IMR-90 (cell line): ENCODE results near the gene NEAT1.

Source experiments
- BHLHE40 ChIP-seq: fragments of 150-350 bp; IDR thresholded peaks from 2 replicates; pipeline ENCODE4 v1.6.1; 2016; ENCODE audit warnings: mild to moderate bottlenecking, low read depth, low read length
- CHD1 ChIP-seq: IDR thresholded peaks from 2 replicates; pipeline ENCODE4 v1.6.1; 2012; ENCODE audit warnings: low read depth, low read length, improper control_type of control experiment
- FOS ChIP-seq: fragments of 150-350 bp; IDR thresholded peaks from 2 replicates; pipeline ENCODE4 v1.6.1; 2016; ENCODE audit warnings: low read depth, low read length
- MAFK ChIP-seq: IDR thresholded peaks from 2 replicates; pipeline ENCODE4 v1.6.1; 2012; ENCODE audit warnings: low read depth, low read length, improper control_type of control experiment
- MAZ ChIP-seq: IDR thresholded peaks from 2 replicates; pipeline ENCODE4 v1.6.1; 2012; ENCODE audit warnings: low read depth, mild to moderate bottlenecking, low read length, improper control_type of control experiment, moderate library complexity, borderline replicate concordance
- MXI1 ChIP-seq: IDR thresholded peaks from 2 replicates; pipeline ENCODE4 v1.6.1; 2012; ENCODE audit warnings: low read depth, mild to moderate bottlenecking, low read length, moderate library complexity, borderline replicate concordance
- NFE2L2 ChIP-seq: fragments of 150-350 bp; IDR thresholded peaks from 2 replicates; pipeline ENCODE4 v1.6.1; 2016; ENCODE audit warnings: low read depth, mild to moderate bottlenecking, low read length
- POLR2A ChIP-seq: IDR thresholded peaks from 2 replicates; pipeline ENCODE4 v1.6.1; 2012; ENCODE audit warnings: mild to moderate bottlenecking, low read depth, low read length
- RAD21 ChIP-seq: IDR thresholded peaks from 2 replicates; pipeline ENCODE4 v1.6.1; 2012; ENCODE audit warnings: low read length, improper control_type of control experiment
- RCOR1 ChIP-seq: IDR thresholded peaks from 2 replicates; pipeline ENCODE4 v1.6.1; 2012; ENCODE audit warnings: mild to moderate bottlenecking, low read length, improper control_type of control experiment; ENCODE audit not compliant: insufficient replicate concordance
- RFX5 ChIP-seq: IDR thresholded peaks from 2 replicates; pipeline ENCODE4 v1.8.0; 2012; ENCODE audit warnings: low read depth, mild to moderate bottlenecking, low read length, moderate library complexity
- SMC3 ChIP-seq: fragments of 150-350 bp; IDR thresholded peaks from 2 replicates; pipeline ENCODE4 v1.6.1; 2016; ENCODE audit warnings: low read depth, mild to moderate bottlenecking, antibody characterized with exemption, low read length, moderate library complexity
- TF ChIP-seq, protein P1 (sequence below): conservative IDR thresholded peaks from 2 replicates; pipeline ENCODE4 v1.5.1; 2012; ENCODE audit warnings: mild to moderate bottlenecking, low read depth, low read length, improper control_type of control experiment
- TF ChIP-seq, protein P2 (sequence below): fragments of 150-350 bp; IDR thresholded peaks from 2 replicates; pipeline ENCODE4 v1.6.1; 2016; ENCODE audit warnings: low read depth, mild to moderate bottlenecking, low read length, moderate library complexity, borderline replicate concordance

DNA sequence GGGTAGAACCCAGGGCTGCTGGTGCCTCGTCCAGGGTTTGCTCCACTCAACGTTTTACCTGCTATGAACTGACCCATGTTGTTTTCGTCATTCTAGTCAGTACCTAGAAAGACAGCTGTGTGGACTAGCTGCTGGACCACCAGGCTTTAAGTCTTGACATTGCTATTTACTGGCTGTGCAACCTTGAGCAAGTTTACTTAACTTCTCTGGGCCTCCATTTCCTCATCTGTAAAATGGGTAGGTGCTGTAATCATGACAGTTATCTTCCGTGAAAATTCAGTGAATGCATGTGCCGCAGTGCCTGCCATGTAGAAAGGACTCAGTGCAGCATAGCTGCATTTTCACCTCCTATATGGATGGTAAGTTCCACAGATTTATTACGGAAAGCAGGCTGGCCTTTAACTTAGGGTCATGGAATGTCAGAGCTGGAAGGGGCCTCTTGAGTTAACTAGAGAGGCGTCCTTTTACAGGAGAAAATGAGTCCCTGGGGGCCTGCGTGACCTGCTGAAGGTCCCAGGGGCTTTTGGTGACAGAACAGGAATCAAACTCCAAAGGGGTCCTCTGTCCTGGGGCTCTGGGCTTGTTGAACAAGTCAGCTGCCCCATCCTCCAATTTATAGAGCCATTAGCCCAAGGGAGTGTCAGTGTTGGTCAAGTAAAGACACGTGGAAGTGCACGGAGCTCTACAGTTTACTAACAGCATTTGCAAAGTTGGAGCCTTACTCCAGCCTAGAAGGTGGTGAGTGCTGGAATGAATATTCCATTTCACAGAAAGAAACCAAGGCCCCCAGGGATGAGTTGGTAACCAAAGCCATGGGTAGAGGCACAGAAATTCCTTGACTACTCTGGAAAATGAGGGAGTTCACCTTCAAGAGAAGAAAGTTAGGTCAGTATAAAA is 64.2 kb downstream of the NEAT1 start:
- TF ChIP-seq, protein P1, sequence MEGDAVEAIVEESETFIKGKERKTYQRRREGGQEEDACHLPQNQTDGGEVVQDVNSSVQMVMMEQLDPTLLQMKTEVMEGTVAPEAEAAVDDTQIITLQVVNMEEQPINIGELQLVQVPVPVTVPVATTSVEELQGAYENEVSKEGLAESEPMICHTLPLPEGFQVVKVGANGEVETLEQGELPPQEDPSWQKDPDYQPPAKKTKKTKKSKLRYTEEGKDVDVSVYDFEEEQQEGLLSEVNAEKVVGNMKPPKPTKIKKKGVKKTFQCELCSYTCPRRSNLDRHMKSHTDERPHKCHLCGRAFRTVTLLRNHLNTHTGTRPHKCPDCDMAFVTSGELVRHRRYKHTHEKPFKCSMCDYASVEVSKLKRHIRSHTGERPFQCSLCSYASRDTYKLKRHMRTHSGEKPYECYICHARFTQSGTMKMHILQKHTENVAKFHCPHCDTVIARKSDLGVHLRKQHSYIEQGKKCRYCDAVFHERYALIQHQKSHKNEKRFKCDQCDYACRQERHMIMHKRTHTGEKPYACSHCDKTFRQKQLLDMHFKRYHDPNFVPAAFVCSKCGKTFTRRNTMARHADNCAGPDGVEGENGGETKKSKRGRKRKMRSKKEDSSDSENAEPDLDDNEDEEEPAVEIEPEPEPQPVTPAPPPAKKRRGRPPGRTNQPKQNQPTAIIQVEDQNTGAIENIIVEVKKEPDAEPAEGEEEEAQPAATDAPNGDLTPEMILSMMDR, result no peak
- no peak for TF ChIP-seq RCOR1
- no peak for TF ChIP-seq MAFK
- no peak for TF ChIP-seq MXI1
- TF ChIP-seq, protein P2, sequence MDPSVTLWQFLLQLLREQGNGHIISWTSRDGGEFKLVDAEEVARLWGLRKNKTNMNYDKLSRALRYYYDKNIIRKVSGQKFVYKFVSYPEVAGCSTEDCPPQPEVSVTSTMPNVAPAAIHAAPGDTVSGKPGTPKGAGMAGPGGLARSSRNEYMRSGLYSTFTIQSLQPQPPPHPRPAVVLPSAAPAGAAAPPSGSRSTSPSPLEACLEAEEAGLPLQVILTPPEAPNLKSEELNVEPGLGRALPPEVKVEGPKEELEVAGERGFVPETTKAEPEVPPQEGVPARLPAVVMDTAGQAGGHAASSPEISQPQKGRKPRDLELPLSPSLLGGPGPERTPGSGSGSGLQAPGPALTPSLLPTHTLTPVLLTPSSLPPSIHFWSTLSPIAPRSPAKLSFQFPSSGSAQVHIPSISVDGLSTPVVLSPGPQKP, result no peak
- TF ChIP-seq RAD21, result no peak
- TF ChIP-seq BHLHE40, result no peak
- no peak for TF ChIP-seq FOS
- no peak for TF ChIP-seq CHD1
- no peak for TF ChIP-seq NFE2L2
- TF ChIP-seq POLR2A, result no peak
- TF ChIP-seq SMC3, result no peak
- no peak for TF ChIP-seq MAZ
- TF ChIP-seq RFX5, result no peak
